Epithelial cell of esophagus (primary cell): ENCODE data around the gene CDH4.

Source experiments
- DNase-seq: peaks from one replicate; pipeline ENCODE4 v3.0.0; 2010; ENCODE audit warnings: low read depth
- H3K4me3 ChIP-seq: 2 replicates; pipeline ENCODE4 v1.5.1; 2011; ENCODE audit warnings: mild to moderate bottlenecking, low read length, control low read depth
- TF ChIP-seq, protein P1 (sequence below): IDR thresholded peaks from 2 replicates; pipeline ENCODE4 v1.5.1; 2011; ENCODE audit warnings: low read depth, mild to moderate bottlenecking, low read length, control low read depth, inconsistent platforms; ENCODE audit not compliant: insufficient read depth; ENCODE audit errors: missing control alignments

The CDH4 gene

DNA sequence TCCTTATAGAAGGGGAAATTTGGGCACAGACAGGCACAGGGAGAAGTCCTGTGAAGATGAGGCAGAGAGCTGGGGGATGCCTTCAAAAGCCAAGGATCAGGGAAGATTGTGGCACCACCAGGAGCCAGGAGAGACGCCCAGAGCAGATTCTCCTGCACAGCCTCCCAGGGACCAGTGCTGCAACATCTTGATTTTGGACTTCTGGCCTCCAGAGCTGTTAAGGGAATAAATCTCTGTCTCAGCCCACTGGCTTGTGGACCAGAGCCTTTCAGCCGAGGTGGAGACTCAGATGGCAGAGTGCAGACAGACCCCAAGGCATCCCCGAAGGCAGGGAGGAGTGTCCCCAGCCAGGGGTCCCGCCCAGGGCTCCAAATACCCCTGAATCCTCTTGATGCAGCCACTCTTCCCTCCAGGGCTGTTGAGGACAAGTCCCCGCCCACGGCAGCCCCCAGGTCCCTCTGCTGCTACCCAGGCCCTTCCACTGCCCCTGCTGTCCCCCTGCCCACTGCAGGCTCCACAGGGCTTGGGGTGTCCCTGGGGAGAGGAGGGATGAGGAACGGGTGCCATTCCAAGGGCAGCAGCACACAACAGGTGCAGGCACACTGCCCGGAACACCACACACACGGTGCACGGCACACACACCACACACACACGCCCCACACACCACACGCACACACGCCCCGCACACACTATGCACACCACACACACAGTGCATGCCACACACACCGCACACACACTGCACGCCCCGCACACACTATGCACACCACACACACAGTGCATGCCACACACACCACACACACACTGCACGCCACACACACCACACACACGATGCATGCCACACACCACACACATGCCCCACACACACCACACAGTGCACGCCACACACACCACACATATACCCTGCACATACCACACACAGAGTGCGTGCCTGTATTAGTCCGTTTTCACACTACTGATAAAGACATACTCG lies 502.2 kb downstream of the CDH4 start:
- TF ChIP-seq, protein P1, sequence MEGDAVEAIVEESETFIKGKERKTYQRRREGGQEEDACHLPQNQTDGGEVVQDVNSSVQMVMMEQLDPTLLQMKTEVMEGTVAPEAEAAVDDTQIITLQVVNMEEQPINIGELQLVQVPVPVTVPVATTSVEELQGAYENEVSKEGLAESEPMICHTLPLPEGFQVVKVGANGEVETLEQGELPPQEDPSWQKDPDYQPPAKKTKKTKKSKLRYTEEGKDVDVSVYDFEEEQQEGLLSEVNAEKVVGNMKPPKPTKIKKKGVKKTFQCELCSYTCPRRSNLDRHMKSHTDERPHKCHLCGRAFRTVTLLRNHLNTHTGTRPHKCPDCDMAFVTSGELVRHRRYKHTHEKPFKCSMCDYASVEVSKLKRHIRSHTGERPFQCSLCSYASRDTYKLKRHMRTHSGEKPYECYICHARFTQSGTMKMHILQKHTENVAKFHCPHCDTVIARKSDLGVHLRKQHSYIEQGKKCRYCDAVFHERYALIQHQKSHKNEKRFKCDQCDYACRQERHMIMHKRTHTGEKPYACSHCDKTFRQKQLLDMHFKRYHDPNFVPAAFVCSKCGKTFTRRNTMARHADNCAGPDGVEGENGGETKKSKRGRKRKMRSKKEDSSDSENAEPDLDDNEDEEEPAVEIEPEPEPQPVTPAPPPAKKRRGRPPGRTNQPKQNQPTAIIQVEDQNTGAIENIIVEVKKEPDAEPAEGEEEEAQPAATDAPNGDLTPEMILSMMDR, result no peak
- DNase-seq, result no peak
- no peak overlapping the region for H3K4me3 ChIP-seq

DNA sequence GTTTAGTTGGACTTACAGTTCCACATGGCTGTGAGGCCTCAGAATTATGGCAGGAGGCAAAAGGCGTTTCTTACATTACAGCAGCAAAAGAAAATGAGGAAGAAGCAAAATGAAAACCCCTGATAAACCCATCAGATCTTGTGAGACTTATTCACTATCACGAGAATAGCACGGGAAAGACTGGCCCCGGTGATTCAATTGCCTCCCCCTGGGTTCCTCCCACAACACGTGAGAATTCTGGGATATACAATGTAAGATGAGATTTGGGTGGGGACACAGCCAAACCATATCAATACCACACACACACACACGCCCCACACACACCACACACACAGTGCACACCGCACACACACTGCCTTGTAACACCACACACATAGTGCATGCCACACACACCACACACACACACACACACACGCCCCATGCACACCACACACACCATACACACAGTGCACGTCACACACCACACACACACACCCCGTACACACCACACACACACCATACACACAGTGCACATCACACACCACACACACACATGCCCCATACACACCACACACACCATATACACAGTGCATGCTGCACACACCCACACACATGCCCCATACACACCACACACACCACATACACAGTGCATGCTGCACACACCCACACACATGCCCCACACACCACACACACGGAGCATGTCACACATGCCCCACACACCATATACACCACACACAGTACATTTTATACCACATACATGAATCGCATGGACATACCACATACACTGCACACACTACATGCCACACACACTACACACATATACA lies 503.1 kb downstream of the CDH4 start:
- no peak for DNase-seq
- TF ChIP-seq, protein P1, result no peak
- H3K4me3 ChIP-seq, result no peak overlapping the region

DNA sequence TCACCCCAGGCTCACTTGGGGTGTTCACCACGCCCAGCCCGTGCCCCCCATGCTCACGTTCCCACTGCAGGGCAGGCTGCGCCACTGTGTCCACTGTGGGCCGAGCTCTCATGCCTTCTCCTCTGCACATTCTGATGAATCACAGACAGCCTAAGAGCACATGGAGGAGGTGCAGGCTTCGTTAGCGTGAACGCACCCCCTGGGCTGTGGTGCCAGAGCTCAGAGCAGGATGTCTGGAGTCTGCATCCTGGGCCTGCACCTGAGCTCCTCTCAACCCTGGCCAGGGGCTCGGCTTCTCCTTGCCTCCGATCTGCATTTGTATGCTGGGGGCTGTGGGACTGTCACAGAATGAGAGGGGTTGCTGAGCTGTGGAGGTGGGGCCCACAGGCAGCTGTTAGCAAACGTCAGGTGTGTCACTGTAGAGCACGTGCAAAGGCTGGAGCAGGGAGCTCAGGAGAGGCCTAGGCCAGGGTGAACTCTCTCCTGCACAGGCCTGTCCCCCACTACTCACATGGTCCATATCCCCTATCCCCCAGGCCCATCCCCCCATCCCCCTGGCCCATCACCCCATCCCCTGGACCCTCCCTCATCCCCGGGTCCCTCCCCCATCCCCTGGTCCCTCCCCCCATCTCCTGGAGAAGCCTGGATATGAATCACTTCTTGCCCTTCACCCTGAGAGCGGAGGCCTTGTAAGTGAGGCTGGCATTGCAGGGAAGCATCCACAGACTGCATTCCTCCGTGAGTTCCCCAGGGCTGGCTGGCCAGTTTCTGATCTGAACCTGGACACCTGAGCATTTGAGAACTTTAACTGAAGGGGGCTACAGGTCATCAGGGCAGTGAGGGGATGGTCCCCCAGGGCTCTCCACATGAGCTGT lies 504.1 kb downstream of the CDH4 start:
- TF ChIP-seq, protein P1, result no peak
- DNase-seq, result no peak

DNA sequence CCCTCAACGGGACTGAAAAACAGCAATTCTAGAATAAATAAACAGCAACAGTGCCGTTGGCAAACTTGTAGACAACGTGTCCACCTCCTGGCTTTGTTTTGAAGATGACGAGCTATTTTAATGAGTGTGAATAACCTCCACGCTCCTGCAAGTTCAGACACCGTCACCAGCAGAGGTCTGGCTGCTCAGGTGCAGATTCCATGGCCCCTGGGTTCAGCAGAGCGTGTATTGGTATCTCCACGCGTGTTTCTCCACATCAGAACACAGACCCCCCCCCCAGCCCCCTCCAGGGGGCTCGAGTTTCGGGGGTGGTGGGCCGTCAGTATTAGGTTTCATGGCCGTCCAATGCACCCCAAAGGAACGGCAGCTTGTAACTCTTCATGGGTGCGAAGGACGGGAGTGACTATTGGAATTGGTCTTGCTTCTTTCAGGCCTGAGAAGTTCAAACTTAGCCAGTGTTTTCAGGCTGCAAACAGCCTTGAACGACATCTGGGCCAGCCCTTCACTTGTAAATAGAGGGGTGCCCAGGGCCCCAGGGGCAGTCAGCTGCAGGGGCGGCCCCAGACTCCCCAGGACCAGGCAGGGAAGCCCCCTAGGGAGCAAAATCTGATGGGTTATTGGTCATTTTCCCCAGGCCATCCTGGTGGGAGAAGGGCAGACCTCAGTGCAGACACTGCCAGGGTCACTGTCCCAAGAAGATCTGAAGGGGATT lies 505.1 kb downstream of the CDH4 start:
- TF ChIP-seq, protein P1, result no peak
- DNase-seq, result no peak
- no peak overlapping the region for H3K4me3 ChIP-seq

More for the DNA sequence above, 504.1 kb downstream of the CDH4 start:
- H3K4me3 ChIP-seq, result no peak overlapping the region

DNA sequence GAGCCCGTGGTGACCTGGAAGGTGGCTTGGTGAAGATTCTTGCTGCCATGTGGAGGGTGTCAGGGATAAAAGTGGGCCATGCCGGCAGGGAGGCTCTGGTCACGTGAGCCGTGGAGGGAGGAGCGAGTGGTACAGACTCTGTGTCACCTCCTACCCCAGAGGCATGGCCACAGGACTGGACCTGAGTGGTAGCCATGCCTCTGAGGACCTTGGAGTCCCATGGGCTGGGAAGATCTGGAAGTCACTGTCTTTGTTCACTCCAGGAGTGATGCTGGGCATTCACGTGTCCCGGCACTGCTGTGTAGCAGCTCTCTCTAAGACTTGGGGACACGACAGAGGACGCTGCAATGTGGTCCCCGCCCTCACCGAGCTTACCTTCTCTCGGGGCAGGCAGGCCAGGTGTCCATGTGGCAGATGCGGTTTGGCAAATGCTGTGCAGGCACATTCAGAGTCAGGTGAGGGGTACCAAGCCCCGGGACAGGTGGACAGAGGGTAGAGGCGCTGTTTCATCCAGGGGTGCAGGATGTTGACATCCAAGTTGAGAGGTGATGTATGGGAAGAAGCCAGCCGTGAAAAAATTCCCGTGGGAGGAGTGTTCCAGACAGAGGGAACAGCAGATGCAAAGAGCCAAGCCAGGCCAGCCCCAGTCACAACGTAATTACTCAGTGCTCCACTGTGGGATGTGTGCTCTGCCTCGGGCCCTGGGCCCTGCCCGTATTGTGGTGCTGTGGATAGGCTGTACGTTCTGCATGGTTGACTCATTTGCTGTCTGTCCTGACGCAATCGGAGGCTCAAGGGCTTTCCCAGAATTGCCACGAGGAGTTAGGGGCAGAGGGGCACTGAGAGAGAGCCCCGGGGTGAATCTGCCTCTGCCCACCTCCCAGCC lies 505.9 kb downstream of the CDH4 start:
- DNase-seq, result peak; percentile 25
- TF ChIP-seq, protein P1, result no peak
- H3K4me3 ChIP-seq, result no peak overlapping the region
